OCI-LY3 (cell line): ENCODE results near the gene ZBTB7C.

Source experiments
- H2AFZ ChIP-seq: fragments of 200-600, 300-600 bp; shearing (Covaris generic); 2 replicates; pipeline ENCODE4 v1.6.0; 2014; ENCODE audit warnings: antibody characterized with exemption, low read depth, low read length
- H3K27ac ChIP-seq: fragments of 200-600, 300-600 bp; sonication (generic); 2 replicates; pipeline ENCODE4 v1.5.1; 2014; ENCODE audit warnings: mild to moderate bottlenecking, low read length, moderate library complexity, mixed read lengths
- H3K27me3 ChIP-seq: fragments of 200-600, 300-600 bp; sonication (generic); 2 replicates; pipeline ENCODE4 v1.6.1; 2014; ENCODE audit warnings: low read depth, low read length, mixed read lengths
- H3K36me3 ChIP-seq: fragments of 200-600, 300-600 bp; sonication (generic); replicated peaks from 2 replicates; pipeline ENCODE3; 2014; ENCODE audit warnings: low read depth, low read length, mixed read lengths
- H3K4me1 ChIP-seq: fragments of 300-600, 200-600 bp; sonication (generic); 2 replicates; pipeline ENCODE4 v1.6.1; 2014; ENCODE audit warnings: low read length, mixed read lengths
- H3K4me2 ChIP-seq: fragments of 200-600, 300-600 bp; sonication (generic); 2 replicates; pipeline ENCODE4 v1.6.1; 2014; ENCODE audit warnings: low read length, mixed read lengths
- H3K4me3 ChIP-seq: fragments of 300-600, 200-600 bp; sonication (generic); 2 replicates; pipeline ENCODE4 v1.5.1; 2014; ENCODE audit warnings: antibody characterized with exemption, mild to moderate bottlenecking, low read length, moderate library complexity
- H3K79me2 ChIP-seq: fragments of 300-600, 200-600 bp; shearing (Covaris generic); 2 replicates; pipeline ENCODE4 v1.6.1; 2014; ENCODE audit warnings: mild to moderate bottlenecking, low read length, mixed read lengths
- H3K9ac ChIP-seq: fragments of 300-600, 200-600 bp; shearing (Covaris generic); 2 replicates; pipeline ENCODE4 v1.6.0; 2014; ENCODE audit warnings: mild to moderate bottlenecking, low read length, moderate library complexity
- H3K9me3 ChIP-seq: fragments of 200-600, 300-600 bp; shearing (Covaris generic); 2 replicates; pipeline ENCODE4 v1.6.1; 2014; ENCODE audit warnings: low read length, mixed read lengths; ENCODE audit not compliant: insufficient read depth
- H4K20me1 ChIP-seq: fragments of 200-600, 300-600 bp; sonication (generic); 2 replicates; pipeline ENCODE4 v1.6.1; 2016; ENCODE audit warnings: low read length, mixed read lengths; ENCODE audit not compliant: insufficient read depth
- CTCF ChIP-seq: fragments of 200-600, 300-600 bp; sonication (generic); IDR thresholded peaks from 2 replicates; pipeline ENCODE4 v1.5.1; 2014; ENCODE audit warnings: antibody characterized with exemption, low read length, low read depth
- EZH2phosphoT487 ChIP-seq: fragments of 200-600 bp; shearing (Covaris generic); IDR thresholded peaks from 2 replicates; pipeline ENCODE4 v1.6.1; 2018; ENCODE audit warnings: antibody characterized with exemption, mixed run types, low read depth

The ZBTB7C gene

GRCh38 chr18:48393776-48394175, 15.4 kb downstream of the ZBTB7C start:
- Histone ChIP-seq H3K9ac (no peak overlapping the region), H3K79me2 (no peaks in the 10 kb centered on the region), H3K27ac (no peak overlapping the region), H3K27me3 (peaks cover 79% of the 10 kb centered on the region), H3K36me3 (no peaks in the 10 kb centered on the region), H3K4me3 (no peak overlapping the region), H3K9me3 (no peaks in the 10 kb centered on the region), H2AFZ (no peak overlapping the region), H3K4me1 (peaks cover 4% of the 10 kb centered on the region; the same call in 1 of the 2 replicates), H3K4me2 (no peak overlapping the region), H4K20me1 (no peaks in the 10 kb centered on the region)
- TF ChIP-seq EZH2phosphoT487 (no peak), CTCF (no peak)

GRCh38 chr18:48393170-48393569, 16.0 kb downstream of the ZBTB7C start:
- Histone ChIP-seq H2AFZ (no peak overlapping the region), H3K4me3 (no peak overlapping the region), H3K4me1 (peaks cover 4% of the 10 kb centered on the region; the same call in 1 of the 2 replicates), H3K27ac (no peak overlapping the region), H3K4me2 (no peak overlapping the region), H3K9ac (no peak overlapping the region), H3K9me3 (no peaks in the 10 kb centered on the region), H4K20me1 (no peaks in the 10 kb centered on the region), H3K79me2 (no peaks in the 10 kb centered on the region), H3K27me3 (peaks cover 79% of the 10 kb centered on the region), H3K36me3 (no peaks in the 10 kb centered on the region)
- TF ChIP-seq CTCF: no peak
- no peak for TF ChIP-seq EZH2phosphoT487

- Histone ChIP-seq H3K27me3 (peaks cover 76% of the 10 kb centered on the region), H3K4me1 (peaks cover 4% of the 10 kb centered on the region; the same call in 1 of the 2 replicates), H3K27ac (no peak overlapping the region), H3K4me2 (no peak overlapping the region), H3K4me3 (no peak overlapping the region), H4K20me1 (no peaks in the 10 kb centered on the region), H3K79me2 (no peaks in the 10 kb centered on the region), H2AFZ (no peak overlapping the region), H3K36me3 (no peaks in the 10 kb centered on the region), H3K9me3 (no peaks in the 10 kb centered on the region), H3K9ac (no peak overlapping the region)
- TF ChIP-seq EZH2phosphoT487: no peak
- no peak for TF ChIP-seq CTCF
These were observed 16.9 kb downstream of the ZBTB7C start for GRCh38 chr18:48392268-48392667.

- H3K79me2 ChIP-seq: no peaks in the 10 kb centered on the region
- no peak overlapping the region for H3K27ac ChIP-seq
- H2AFZ ChIP-seq: no peak overlapping the region
- H3K4me2 ChIP-seq: no peak overlapping the region
- H3K4me3 ChIP-seq: no peak overlapping the region
- H3K4me1 ChIP-seq: peaks cover 4% of the 10 kb centered on the region; the same call in 1 of the 2 replicates
- H3K27me3 ChIP-seq: peaks cover 76% of the 10 kb centered on the region
- H3K36me3 ChIP-seq: no peaks in the 10 kb centered on the region
- no peak overlapping the region for H3K9ac ChIP-seq
- no peaks in the 10 kb centered on the region for H4K20me1 ChIP-seq
- H3K9me3 ChIP-seq: no peaks in the 10 kb centered on the region
- TF ChIP-seq EZH2phosphoT487 (no peak), CTCF (no peak)
These were observed 17.3 kb downstream of the ZBTB7C start for GRCh38 chr18:48391868-48392267.
